GM12878 (cell line): ENCODE measurements around the gene SETD2. TPM values are rescaled to one million over a fixed set of nuclear protein-coding genes. Genes with fewer than 3 reads are reported as not detected.

Experiments used
- BACH1 ChIP-seq: fragments of 450-650 bp; IDR thresholded peaks from 2 replicates; pipeline ENCODE4 v1.6.1; 2017; ENCODE audit warnings: mild to moderate bottlenecking, borderline replicate concordance
- CHD2 ChIP-seq: IDR thresholded peaks from 2 replicates; pipeline ENCODE4 v1.6.1; 2011; ENCODE audit warnings: low read depth, low read length, improper control_type of control experiment, borderline replicate concordance
- EGR1 ChIP-seq, 2 experiments: IDR thresholded peaks; 1 replicate in 1 of 2; 2 replicates in 1 of 2; pipeline ENCODE4 v1.6.1; 2011 to 2012; ENCODE audit warnings: low read depth in 2 of 2, low read length in 2 of 2, borderline replicate concordance in 1 of 2, mild to moderate bottlenecking in 1 of 2, moderate library complexity in 1 of 2
- FOXM1 ChIP-seq: IDR thresholded peaks from 2 replicates; pipeline ENCODE4 v1.6.1; 2012; ENCODE audit warnings: low read depth, mild to moderate bottlenecking, inconsistent platforms, low read length, moderate library complexity
- JUNB ChIP-seq: IDR thresholded peaks from 2 replicates; pipeline ENCODE4 v1.6.1; 2016; ENCODE audit warnings: antibody characterized with exemption, mild to moderate bottlenecking
- MEF2A ChIP-seq: IDR thresholded peaks from 2 replicates; pipeline ENCODE4 v1.6.1; 2011; ENCODE audit warnings: low read depth, mild to moderate bottlenecking, low read length, moderate library complexity; ENCODE audit not compliant: insufficient read depth
- MTA3 ChIP-seq: IDR thresholded peaks from 2 replicates; pipeline ENCODE4 v1.6.1; 2012; ENCODE audit warnings: low read length, inconsistent platforms, borderline replicate concordance
- MYC ChIP-seq: IDR thresholded peaks from 2 replicates; pipeline ENCODE4 v1.6.1; 2011; ENCODE audit warnings: mild to moderate bottlenecking, low read length, moderate library complexity, inconsistent platforms; ENCODE audit not compliant: insufficient read depth, insufficient replicate concordance, insufficient read length, severe bottlenecking
- NFIC ChIP-seq: IDR thresholded peaks from 2 replicates; pipeline ENCODE4 v1.6.1; 2012; ENCODE audit warnings: low read depth, mild to moderate bottlenecking, inconsistent platforms, low read length, moderate library complexity
- PAX8 ChIP-seq: fragments of 450-650 bp; IDR thresholded peaks from 2 replicates; pipeline ENCODE4 v1.6.1; 2017; ENCODE audit warnings: mild to moderate bottlenecking, moderate library complexity
- RAD51 ChIP-seq: fragments of 450-650 bp; IDR thresholded peaks from 2 replicates; pipeline ENCODE4 v1.6.1; 2016; ENCODE audit warnings: moderate library complexity, mild to moderate bottlenecking, inconsistent platforms
- RELA ChIP-seq: fragments of 450-650 bp; IDR thresholded peaks from 2 replicates; pipeline ENCODE4 v1.8.0; 2014; ENCODE audit warnings: borderline replicate concordance; ENCODE audit not compliant: partially characterized antibody
- SPI1 ChIP-seq: IDR thresholded peaks from 2 replicates; pipeline ENCODE4 v1.6.1; 2011; ENCODE audit warnings: low read depth, mild to moderate bottlenecking, low read length, moderate library complexity, borderline replicate concordance; ENCODE audit not compliant: insufficient read depth
- SREBF1 ChIP-seq: IDR thresholded peaks from 2 replicates; pipeline ENCODE4 v1.6.1; 2012; ENCODE audit warnings: mild to moderate bottlenecking, low read length
- SRF ChIP-seq, 2 experiments: IDR thresholded peaks; 2 replicates each; pipeline ENCODE4 v1.6.1; 2011; ENCODE audit warnings: low read depth in 2 of 2, low read length in 2 of 2, mild to moderate bottlenecking in 1 of 2, moderate library complexity in 1 of 2
- TCF7 ChIP-seq: IDR thresholded peaks from 2 replicates; pipeline ENCODE4 v1.6.1; 2014; ENCODE audit warnings: antibody characterized with exemption, borderline replicate concordance
- ZNF207 ChIP-seq: fragments of 450-650 bp; IDR thresholded peaks from 2 replicates; pipeline ENCODE4 v1.6.1; 2014; ENCODE audit warnings: antibody characterized with exemption, mild to moderate bottlenecking, borderline replicate concordance
- ZNF24 ChIP-seq: fragments of 450-650 bp; IDR thresholded peaks from 2 replicates; pipeline ENCODE4 v1.6.1; 2017; ENCODE audit warnings: antibody characterized with exemption, mild to moderate bottlenecking
- polyA plus RNA-seq, 11 experiments: library from polyadenylated mRNA; depleted of rRNA in 4 of 11; unstranded in 6 of 11; stranded (reverse) in 5 of 11; fragments of >200 nt; fragmentation: Nextera tagmentation in 4 of 11; fragmentation: Illumina TruSeq in 1 of 11; extraction: Ambion mirVana in 4 of 11; extraction: Trizol in 1 of 11; gene quantifications; 1 replicate in 1 of 11; 2 replicates in 10 of 11; pipeline versions ENCODE4 v1.2.1 to v1.2.3, GENCODE V29; 2011 to 2016; ENCODE audit warnings: inconsistent platforms in 2 of 11, missing spikeins in 2 of 11, low read depth in 1 of 11
- total RNA-seq, 4 experiments: library from RNA; depleted of rRNA in 3 of 4; stranded (reverse); fragments of >200 nt in 3 of 4; fragmentation: Illumina TruSeq in 1 of 4; extraction: Trizol in 1 of 4; gene quantifications; 2 replicates each; pipeline versions ENCODE4 v1.2.1 to v1.2.3, GENCODE V29; 2013 to 2021
- TF ChIP-seq, protein P1 (sequence below): fragments of 450-650 bp; IDR thresholded peaks from 2 replicates; pipeline ENCODE4 v1.6.1; 2017; ENCODE audit warnings: mild to moderate bottlenecking, low read depth, inconsistent platforms; ENCODE audit not compliant: poor library complexity, severe bottlenecking
- TF ChIP-seq, protein P2 (sequence below): IDR thresholded peaks from 2 replicates; pipeline ENCODE4 v1.6.1; 2012; ENCODE audit warnings: low read depth, low read length, improper control_type of control experiment
- TF ChIP-seq, protein P3 (sequence below): fragments of 150-350 bp; IDR thresholded peaks from 2 replicates; pipeline ENCODE4 v1.6.1; 2014; ENCODE audit warnings: mild to moderate bottlenecking, low read depth, low read length
- TF ChIP-seq, protein P4 (sequence below): fragments of 450-650 bp; formaldehyde crosslinking; IDR thresholded peaks from 2 replicates; pipeline ENCODE4 v1.5.0; 2022; ENCODE audit warnings: mild to moderate bottlenecking, missing genetic modification characterization

The SETD2 gene
- total and polyA plus RNA-seq, 10 of the 15 experiments (the other 5 are each of a cell fraction or from before 2014, with no cell fraction given): 8.4 to 44.9 (median 24.5) TPM

DNA sequence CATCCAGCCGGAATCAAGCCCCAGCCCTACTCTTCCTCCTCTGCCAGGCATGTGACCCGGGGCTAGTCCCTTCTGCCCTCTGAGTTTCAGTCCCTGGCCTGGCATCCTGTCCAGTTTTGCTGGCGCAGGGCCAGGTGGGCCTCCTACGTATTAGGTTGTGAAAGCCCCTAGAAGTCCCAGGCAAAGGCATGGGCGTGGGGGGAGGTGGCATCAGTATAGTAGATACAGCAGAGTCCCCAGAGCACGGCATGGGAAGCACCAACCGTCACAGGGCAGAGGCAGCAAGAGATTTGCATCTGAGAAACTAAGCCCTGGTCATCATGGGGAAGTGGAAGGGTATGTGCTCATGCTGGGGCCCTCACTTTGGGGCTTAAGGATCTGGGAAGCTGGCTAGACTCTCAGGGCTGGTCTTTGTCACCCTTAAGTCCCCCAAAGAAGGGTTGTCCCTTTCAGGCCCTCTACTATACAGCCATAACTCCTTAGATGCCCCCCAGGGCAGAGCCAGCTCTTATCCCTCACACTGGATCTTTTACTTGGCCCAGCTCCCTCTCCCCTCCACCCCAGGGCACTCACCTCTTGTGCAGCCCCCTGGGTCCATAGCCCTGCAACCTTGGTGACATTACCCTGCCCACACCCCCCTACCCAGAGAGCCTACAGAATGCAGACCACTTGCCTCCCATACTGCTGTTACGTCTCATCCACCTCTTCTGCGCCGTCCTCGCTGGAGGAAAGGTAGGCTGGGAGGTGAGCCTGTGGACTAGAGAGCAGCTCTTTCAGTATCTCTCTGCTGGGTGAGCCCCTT, 173.1 kb downstream of the SETD2 start (continued):
- 0 out of 2 replicates have a peak, but pooled peaks have one; percentile 29 for TF ChIP-seq MEF2A
- 0 out of 3 replicates have a peak, but pooled peaks of 1 of the 2 experiments have one; percentile 9 for TF ChIP-seq EGR1 (IDR thresholded peaks at IDR 0.05; ENCODE audit: borderline replicate concordance in 1 of 2, low read depth in 2 of 2, low read length in 2 of 2)
- no peak for TF ChIP-seq MTA3
- TF ChIP-seq TCF7: no peak
- peak; percentile 69 for TF ChIP-seq RAD51
- no peak for TF ChIP-seq ZNF207
- TF ChIP-seq, protein P1, sequence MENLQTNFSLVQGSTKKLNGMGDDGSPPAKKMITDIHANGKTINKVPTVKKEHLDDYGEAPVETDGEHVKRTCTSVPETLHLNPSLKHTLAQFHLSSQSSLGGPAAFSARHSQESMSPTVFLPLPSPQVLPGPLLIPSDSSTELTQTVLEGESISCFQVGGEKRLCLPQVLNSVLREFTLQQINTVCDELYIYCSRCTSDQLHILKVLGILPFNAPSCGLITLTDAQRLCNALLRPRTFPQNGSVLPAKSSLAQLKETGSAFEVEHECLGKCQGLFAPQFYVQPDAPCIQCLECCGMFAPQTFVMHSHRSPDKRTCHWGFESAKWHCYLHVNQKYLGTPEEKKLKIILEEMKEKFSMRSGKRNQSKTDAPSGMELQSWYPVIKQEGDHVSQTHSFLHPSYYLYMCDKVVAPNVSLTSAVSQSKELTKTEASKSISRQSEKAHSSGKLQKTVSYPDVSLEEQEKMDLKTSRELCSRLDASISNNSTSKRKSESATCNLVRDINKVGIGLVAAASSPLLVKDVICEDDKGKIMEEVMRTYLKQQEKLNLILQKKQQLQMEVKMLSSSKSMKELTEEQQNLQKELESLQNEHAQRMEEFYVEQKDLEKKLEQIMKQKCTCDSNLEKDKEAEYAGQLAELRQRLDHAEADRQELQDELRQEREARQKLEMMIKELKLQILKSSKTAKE: peak; percentile 74
- TF ChIP-seq, protein P2, sequence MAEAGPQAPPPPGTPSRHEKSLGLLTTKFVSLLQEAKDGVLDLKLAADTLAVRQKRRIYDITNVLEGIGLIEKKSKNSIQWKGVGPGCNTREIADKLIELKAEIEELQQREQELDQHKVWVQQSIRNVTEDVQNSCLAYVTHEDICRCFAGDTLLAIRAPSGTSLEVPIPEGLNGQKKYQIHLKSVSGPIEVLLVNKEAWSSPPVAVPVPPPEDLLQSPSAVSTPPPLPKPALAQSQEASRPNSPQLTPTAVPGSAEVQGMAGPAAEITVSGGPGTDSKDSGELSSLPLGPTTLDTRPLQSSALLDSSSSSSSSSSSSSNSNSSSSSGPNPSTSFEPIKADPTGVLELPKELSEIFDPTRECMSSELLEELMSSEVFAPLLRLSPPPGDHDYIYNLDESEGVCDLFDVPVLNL: no peak
- TF ChIP-seq SRF (IDR thresholded peaks at IDR 0.05; ENCODE audit: low read depth in 2 of 2, low read length in 2 of 2): no peak
- peak; percentile 82 for TF ChIP-seq SPI1
- peak; percentile 98 for TF ChIP-seq RELA
- TF ChIP-seq CHD2: peak; percentile 26; the same call in 1 of the 2 replicates
- TF ChIP-seq NFIC: peak; percentile 56; the same call in 1 of the 2 replicates
- TF ChIP-seq FOXM1: peak; percentile 24; the same call in 1 of the 2 replicates
- TF ChIP-seq PAX8: no peak
- no peak for TF ChIP-seq JUNB
- TF ChIP-seq ZNF24: no peak
- no peak for TF ChIP-seq SREBF1
- TF ChIP-seq BACH1: no peak
- TF ChIP-seq, protein P3, sequence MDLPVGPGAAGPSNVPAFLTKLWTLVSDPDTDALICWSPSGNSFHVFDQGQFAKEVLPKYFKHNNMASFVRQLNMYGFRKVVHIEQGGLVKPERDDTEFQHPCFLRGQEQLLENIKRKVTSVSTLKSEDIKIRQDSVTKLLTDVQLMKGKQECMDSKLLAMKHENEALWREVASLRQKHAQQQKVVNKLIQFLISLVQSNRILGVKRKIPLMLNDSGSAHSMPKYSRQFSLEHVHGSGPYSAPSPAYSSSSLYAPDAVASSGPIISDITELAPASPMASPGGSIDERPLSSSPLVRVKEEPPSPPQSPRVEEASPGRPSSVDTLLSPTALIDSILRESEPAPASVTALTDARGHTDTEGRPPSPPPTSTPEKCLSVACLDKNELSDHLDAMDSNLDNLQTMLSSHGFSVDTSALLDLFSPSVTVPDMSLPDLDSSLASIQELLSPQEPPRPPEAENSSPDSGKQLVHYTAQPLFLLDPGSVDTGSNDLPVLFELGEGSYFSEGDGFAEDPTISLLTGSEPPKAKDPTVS: no peak
- no peak for TF ChIP-seq MYC
- TF ChIP-seq, protein P4, sequence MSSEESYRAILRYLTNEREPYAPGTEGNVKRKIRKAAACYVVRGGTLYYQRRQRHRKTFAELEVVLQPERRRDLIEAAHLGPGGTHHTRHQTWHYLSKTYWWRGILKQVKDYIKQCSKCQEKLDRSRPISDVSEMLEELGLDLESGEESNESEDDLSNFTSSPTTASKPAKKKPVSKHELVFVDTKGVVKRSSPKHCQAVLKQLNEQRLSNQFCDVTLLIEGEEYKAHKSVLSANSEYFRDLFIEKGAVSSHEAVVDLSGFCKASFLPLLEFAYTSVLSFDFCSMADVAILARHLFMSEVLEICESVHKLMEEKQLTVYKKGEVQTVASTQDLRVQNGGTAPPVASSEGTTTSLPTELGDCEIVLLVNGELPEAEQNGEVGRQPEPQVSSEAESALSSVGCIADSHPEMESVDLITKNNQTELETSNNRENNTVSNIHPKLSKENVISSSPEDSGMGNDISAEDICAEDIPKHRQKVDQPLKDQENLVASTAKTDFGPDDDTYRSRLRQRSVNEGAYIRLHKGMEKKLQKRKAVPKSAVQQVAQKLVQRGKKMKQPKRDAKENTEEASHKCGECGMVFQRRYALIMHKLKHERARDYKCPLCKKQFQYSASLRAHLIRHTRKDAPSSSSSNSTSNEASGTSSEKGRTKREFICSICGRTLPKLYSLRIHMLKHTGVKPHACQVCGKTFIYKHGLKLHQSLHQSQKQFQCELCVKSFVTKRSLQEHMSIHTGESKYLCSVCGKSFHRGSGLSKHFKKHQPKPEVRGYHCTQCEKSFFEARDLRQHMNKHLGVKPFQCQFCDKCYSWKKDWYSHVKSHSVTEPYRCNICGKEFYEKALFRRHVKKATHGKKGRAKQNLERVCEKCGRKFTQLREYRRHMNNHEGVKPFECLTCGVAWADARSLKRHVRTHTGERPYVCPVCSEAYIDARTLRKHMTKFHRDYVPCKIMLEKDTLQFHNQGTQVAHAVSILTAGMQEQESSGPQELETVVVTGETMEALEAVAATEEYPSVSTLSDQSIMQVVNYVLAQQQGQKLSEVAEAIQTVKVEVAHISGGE (CRISPR knock-in tag): no peak
